Ovary (tissue), 9 donors: ENCODE data around the gene SCO2. TPM values are rescaled to one million over a fixed set of nuclear protein-coding genes. Genes with fewer than 3 reads are reported as not detected.

Experiments
- DNase-seq, 5 donors: peaks; one replicate each; pipeline ENCODE4 v3.0.0-alpha.2; 2019 to 2020
- H3K27ac ChIP-seq, 2 donors: fragments of 200-600 bp; one replicate each; pipeline versions ENCODE4 v1.5.1 to v1.8.0; 2019 to 2022
- H3K27me3 ChIP-seq: fragments of 200-600 bp; one replicate; pipeline ENCODE4 v1.8.0; 2022
- H3K36me3 ChIP-seq: fragments of 200-600 bp; sonication (generic); one replicate; pipeline ENCODE4 v1.5.1; 2019
- H3K4me1 ChIP-seq: one replicate; pipeline ENCODE4 v1.8.1; 2013; ENCODE audit warnings: mild to moderate bottlenecking, moderate library complexity; ENCODE audit not compliant: insufficient read depth
- H3K4me3 ChIP-seq: fragments of 200-600 bp; sonication (generic); one replicate; pipeline ENCODE4 v1.5.1; 2017
- H3K9me3 ChIP-seq, 2 donors: fragments of 200-600 bp in 1 of 2; sonication (generic) in 1 of 2; one replicate each; pipeline versions ENCODE4 v1.5.1 to v1.8.1; 2013 to 2019; ENCODE audit warnings: mild to moderate bottlenecking in 1 of 2, moderate library complexity in 1 of 2
- EP300 ChIP-seq: sonication (generic); formaldehyde crosslinking; IDR thresholded peaks from one replicate; pipeline ENCODE4 v1.6.1; 2017; ENCODE audit warnings: antibody characterized with exemption
- POLR2A ChIP-seq: fragments of 450-650 bp; IDR thresholded peaks from one replicate; pipeline ENCODE4 v1.6.1; 2017; ENCODE audit warnings: antibody characterized with exemption, mild to moderate bottlenecking, moderate library complexity
- WGBS, 3 donors: extraction: QIAGEN DNeasy Blood & Tissue Kit in 1 of 3; methylation state at CpG; one replicate each; pipeline versions ENCODE4 v1.1.5 to v1.1.7; 2013 to 2017; 5-methylcytosine and 5-hydroxymethylcytosine counted together
- intact Hi-C, 4 donors: fragments of 100-400 bp; cut with DNase I; formaldehyde crosslinking; loops; one replicate each; pipeline versions ENCODE4 v1.11.0 to v1.15.1; 2022 to 2023
- polyA plus RNA-seq, 2 donors: library from polyadenylated mRNA; stranded (reverse); fragments of 200-250 nt in 1 of 2; fragments of 350-450 nt in 1 of 2; fragmentation: Illumina TruSeq in 1 of 2; extraction: RNeasy Lipid Tissue Mini Kit (QIAGEN cat#74804) in 1 of 2; gene quantifications; one replicate each; pipeline ENCODE4 v1.2.3, GENCODE V29; 2013 to 2014
- total RNA-seq, 7 donors: library from RNA; depleted of rRNA in 2 of 7; stranded (reverse); fragments of >200 nt in 2 of 7; fragmentation: NEBNext Ultra II Directional in 3 of 7; extraction: Animal tissue kit (Norgen Biotek cat#: 25700) in 3 of 7; gene quantifications; one replicate each; pipeline versions ENCODE4 v1.1.0 to v1.2.4, GENCODE V29; 2016 to 2023
- TF ChIP-seq, protein P1 (sequence below), 3 donors: fragments of 450-650 bp in 2 of 3; fragments of 200-600 bp in 1 of 3; IDR thresholded peaks; one replicate each; pipeline versions ENCODE4 v1.5.1 to v1.8.0; 2016 to 2022; ENCODE audit warnings: antibody characterized with exemption in 3 of 3, mild to moderate bottlenecking in 1 of 3
- donor health status: DM: no; HTN: no; CAD: no; lungs with moderate emphysema.
- donor health status: DM: no; HTN: no; CAD: no.
- donor health status: Bipolar disorder and iron deficiency.
- donor health status: DM: yes; HTN: yes; CAD: no.
- donor health status: DM: no; HTN: no; CAD: no.
- donor health status: DM: yes; HTN: yes; CAD: no.

Gene SCO2
- total and polyA plus RNA-seq, 9 donors, result 0.73 to 5.1 (median 0.97) TPM; not detected in 4

DNA sequence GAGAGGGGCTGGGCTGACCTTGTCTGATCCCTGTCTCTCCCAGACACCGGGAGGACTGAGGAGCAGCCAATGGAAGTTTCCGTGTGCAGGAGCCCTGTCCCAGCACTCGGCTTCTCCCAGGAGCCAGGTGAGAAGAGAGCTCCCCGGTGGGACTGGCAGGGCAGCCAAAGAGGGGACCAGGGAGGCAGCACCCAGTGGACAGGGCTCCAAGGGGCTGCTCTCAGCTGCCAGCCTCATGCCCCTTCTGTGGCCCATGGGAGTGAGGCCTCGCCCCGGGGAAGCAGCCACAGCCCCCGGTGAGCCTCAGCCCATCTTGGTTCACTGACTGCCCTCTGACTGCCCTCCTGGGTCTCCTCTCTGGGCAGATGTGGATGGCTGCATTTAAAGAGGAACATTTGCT is 6.8 kb downstream of the SCO2 start:
- TF ChIP-seq, protein P1, sequence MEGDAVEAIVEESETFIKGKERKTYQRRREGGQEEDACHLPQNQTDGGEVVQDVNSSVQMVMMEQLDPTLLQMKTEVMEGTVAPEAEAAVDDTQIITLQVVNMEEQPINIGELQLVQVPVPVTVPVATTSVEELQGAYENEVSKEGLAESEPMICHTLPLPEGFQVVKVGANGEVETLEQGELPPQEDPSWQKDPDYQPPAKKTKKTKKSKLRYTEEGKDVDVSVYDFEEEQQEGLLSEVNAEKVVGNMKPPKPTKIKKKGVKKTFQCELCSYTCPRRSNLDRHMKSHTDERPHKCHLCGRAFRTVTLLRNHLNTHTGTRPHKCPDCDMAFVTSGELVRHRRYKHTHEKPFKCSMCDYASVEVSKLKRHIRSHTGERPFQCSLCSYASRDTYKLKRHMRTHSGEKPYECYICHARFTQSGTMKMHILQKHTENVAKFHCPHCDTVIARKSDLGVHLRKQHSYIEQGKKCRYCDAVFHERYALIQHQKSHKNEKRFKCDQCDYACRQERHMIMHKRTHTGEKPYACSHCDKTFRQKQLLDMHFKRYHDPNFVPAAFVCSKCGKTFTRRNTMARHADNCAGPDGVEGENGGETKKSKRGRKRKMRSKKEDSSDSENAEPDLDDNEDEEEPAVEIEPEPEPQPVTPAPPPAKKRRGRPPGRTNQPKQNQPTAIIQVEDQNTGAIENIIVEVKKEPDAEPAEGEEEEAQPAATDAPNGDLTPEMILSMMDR (IDR thresholded peaks at IDR 0.05), result no peak
- no peak for TF ChIP-seq POLR2A
- TF ChIP-seq EP300, result no peak
- H3K4me1 ChIP-seq, result no peaks in the 10 kb centered on the region
- WGBS, 3 donors, result 88 to 96% (median 94%) methylated on average over 7 of the region's 7 CpGs
- H3K4me3 ChIP-seq, result no peak overlapping the region
- intact Hi-C loops, result no loop called here
- H3K27me3 ChIP-seq, result no peaks in the 10 kb centered on the region
- DNase-seq, result no peak
- no peak overlapping the region for H3K27ac ChIP-seq
- no peaks in the 10 kb centered on the region for H3K9me3 ChIP-seq
- no peaks in the 10 kb centered on the region for H3K36me3 ChIP-seq

DNA sequence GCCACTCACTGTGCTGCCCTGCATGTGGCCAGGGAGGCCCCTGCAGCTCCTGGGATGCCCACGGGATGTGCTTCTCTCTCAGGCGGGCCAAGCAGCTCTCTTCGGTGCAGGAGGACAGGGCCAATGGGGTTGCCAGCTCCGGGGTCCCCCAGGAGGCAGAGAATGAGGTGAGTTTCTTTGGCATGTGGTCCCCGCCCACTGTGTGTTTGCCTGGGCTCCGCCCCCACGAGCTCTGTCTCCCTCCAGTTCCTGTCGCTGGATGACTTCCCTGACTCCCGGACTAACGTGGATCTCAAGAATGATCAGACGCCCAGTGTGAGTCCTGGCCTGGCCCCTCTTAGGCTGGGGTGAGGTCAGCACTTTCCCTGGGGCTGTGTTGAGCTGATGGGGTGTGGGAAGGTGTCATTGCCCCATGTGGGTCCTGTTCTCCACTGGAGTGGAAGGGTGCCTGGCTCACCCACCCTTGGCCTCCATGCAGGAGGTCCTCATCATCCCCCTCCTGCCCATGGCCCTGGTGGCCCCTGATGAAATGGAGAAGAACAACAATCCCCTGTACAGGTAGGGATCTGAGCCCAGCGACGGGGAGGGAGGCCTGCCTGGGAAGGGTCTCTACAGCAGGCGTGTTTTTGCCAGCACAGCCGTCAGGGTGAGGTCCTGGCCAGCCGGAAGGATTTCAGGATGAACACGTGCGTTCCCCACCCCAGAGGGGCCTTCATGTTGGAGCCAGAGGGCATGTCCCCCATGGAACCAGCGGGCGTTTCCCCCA is 7.7 kb downstream of the SCO2 start:
- no peaks in the 10 kb centered on the region for H3K4me1 ChIP-seq
- no peaks in the 10 kb centered on the region for H3K36me3 ChIP-seq
- no peak for DNase-seq
- TF ChIP-seq POLR2A (no peak), EP300 (no peak)
- TF ChIP-seq, protein P1 (IDR thresholded peaks at IDR 0.05), result no peak
- WGBS, 3 donors, result 80 to 81% (median 81%) methylated on average over 20 of the region's 20 CpGs
- intact Hi-C loops, result no loop called here
- H3K27me3 ChIP-seq, result no peaks in the 10 kb centered on the region
- no peaks in the 10 kb centered on the region for H3K9me3 ChIP-seq
- no peak overlapping the region for H3K4me3 ChIP-seq
- no peak overlapping the region for H3K27ac ChIP-seq

DNA sequence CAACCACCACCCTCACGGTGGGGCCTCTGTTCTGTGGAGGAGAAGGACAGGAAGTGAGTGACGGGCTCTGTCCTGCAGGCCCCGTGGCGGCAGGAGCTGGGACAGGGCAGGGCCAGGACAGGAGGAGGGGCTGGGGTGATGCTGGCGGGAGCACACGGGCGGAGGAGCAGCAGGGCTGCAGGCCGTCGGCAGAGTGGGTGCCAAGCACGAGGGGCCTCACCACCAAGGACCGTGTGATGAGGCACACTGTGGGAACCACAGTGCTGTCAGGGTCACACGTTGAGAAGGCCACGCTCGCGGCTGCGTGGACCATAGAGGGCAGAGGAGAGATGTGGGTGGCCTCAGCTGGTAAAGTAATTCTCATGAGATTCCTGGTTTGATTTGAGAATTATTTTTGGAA is 8.5 kb downstream of the SCO2 start:
- Histone ChIP-seq H3K9me3 (no peaks in the 10 kb centered on the region), H3K4me3 (no peak overlapping the region), H3K36me3 (no peaks in the 10 kb centered on the region), H3K27ac (no peak overlapping the region), H3K4me1 (no peaks in the 10 kb centered on the region), H3K27me3 (no peaks in the 10 kb centered on the region)
- TF ChIP-seq POLR2A, result no peak
- TF ChIP-seq, protein P1 (IDR thresholded peaks at IDR 0.05), result no peak
- TF ChIP-seq EP300, result no peak
- intact Hi-C loops, result no loop called here
- no peak for DNase-seq
- WGBS, 3 donors, result 76 to 82% (median 77%) methylated on average over 16 of the region's 16 CpGs

DNA sequence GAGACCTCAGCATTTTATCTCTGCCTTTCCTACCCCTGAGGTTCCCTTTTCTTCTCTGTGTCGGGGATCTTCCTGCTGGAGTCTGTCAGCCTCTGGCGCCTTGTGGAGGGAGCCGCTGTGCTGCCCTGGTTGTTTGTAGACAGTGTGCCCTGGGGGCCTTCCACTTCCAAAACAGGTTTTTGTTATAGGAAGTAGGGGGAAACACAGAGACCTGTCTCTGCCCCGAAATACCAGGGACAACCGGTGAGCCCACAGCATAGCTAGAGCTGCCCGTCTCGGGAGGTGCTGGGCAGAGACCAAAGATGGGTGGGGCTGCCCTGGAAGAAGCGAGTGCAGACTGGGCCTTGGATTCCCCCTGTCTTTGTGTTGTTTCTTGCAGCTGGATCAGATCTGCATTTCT is 9.3 kb downstream of the SCO2 start:
- Histone ChIP-seq H3K27ac (no peak overlapping the region), H3K36me3 (no peaks in the 10 kb centered on the region), H3K4me1 (no peaks in the 10 kb centered on the region), H3K9me3 (no peaks in the 10 kb centered on the region), H3K4me3 (no peak overlapping the region), H3K27me3 (no peaks in the 10 kb centered on the region)
- DNase-seq, result no peak
- 83 to 89% (median 86%) methylated on average over 8 of the region's 8 CpGs for WGBS, 3 donors
- intact Hi-C loops, result no loop called here
- TF ChIP-seq EP300 (no peak), POLR2A (no peak)
- TF ChIP-seq, protein P1 (IDR thresholded peaks at IDR 0.05), result no peak
